Jurkat, Clone E6-1 (cell line): Measurements from ENCODE around the gene PTHLH.

Source experiments
- DNase-seq: peaks from one replicate; pipeline ENCODE4 v3.0.0-alpha.2; 2011; ENCODE audit warnings: low read depth, low spot score
- H3K4me3 ChIP-seq: 2 replicates; pipeline ENCODE4 v1.5.1; 2011; ENCODE audit warnings: mild to moderate bottlenecking, low read length, control low read depth, moderate library complexity

Gene PTHLH

DNA sequence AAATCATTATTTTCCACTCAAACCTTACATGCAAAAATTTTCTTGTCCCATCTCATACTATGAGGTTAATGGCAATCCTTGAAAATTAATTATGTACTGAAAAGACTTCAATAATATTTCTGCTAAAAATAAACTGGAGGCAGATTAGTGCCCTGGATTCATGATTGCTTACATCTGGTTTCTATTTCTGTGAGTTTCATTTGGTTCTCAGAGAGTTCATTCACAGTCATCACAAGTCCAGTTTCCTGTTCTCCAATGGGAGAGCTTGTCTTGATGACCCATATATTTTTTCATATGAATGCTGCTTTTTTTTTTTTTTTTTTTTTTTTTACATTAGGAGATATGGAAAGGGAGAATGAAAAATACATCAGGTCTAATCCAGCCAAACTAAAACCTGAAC is 6.6 kb upstream of the PTHLH start:
- no peak overlapping the region for H3K4me3 ChIP-seq
- no peak for DNase-seq

DNA sequence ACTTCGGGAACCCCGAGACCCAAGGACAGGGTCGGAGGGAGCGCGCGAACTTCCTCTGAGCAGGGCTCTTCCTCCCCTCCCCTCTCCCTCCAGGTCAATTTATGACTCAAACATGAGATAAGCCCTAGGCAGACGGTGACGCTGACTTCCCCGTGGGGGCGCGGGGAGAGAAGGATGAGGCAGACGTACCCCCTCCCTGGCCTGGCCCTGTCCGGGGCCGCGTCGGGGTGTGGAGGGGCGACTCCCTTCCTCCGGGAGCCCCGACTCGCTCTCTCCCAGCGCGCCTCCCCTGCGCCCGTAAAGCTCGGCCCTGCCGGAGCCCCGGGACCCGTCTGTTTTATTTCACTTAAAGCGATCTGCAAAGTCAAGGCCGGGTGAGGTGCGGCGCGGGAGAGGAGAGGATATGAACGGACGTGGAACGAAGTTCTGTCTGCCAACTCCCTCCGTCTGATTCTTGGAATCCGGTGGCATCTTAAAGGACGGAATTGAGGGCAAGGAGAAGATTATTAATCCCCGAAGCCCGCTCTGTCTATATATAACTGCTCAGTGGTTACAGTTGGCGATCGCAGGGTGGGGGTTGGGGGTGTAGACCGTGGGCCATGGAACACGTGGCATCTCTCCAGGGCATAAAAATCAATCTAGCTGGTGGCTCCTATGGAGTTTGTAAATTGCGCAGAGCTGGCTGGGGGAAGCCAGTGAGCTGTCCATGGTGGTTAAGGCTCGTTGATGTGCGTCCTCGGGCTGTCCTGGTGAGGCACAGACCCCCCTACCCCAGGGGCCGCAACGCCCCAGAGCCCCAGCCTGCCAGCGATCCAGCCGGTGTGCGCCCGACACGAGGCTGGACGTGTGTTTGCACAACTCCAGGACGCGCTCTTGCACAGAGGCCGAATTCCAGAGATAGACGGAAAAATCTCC is 2.9 kb upstream of the PTHLH start:
- no peak overlapping the region for H3K4me3 ChIP-seq
- DNase-seq = no peak

DNA sequence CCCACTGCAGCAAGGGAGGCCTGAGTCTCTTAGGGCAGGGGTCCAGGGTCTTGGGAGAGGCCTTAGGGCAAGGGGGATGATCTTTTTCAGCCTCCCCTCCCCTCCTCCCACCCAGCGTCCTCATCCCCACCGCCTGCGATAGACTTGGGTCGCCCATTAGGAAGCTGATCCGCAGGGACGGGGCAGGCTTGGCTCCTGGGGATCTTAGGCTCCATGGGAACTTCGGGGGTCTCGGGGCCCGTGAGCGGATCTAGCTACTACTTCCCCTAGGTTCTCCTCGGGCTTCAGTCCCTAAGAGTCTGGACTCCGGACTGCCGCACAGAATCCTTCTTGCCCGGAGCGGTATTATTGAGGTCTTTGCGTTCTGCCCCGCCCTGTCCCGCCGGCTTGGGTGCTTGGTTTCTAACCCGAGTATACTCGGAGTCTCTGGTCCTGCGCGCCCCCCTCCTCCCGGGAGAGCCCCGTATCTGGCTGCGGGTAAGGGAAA is 2.2 kb upstream of the PTHLH start:
- H3K4me3 ChIP-seq = no peak overlapping the region
- DNase-seq = no peak

DNA sequence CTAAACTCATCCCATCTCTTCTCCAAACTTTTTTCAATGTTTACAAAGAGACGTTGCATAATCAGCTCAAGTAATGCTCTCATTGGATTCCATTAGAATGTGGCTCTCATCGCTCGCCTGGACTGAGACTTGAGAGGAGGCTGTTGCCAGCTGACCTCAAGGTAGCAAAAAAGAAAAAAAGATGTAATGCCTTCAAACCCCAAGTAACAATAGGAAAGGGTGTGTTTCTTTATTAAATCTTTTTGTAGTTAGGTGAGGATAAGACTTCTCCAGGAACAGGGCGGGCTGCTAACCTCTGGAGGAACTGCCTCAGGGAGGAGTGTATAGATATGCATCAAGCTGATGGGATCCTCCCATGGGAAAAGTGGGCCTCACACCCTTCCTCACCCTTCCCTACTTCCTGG is 956 bp upstream of the PTHLH start:
- DNase-seq = no peak
- H3K4me3 ChIP-seq = no peak overlapping the region

DNA sequence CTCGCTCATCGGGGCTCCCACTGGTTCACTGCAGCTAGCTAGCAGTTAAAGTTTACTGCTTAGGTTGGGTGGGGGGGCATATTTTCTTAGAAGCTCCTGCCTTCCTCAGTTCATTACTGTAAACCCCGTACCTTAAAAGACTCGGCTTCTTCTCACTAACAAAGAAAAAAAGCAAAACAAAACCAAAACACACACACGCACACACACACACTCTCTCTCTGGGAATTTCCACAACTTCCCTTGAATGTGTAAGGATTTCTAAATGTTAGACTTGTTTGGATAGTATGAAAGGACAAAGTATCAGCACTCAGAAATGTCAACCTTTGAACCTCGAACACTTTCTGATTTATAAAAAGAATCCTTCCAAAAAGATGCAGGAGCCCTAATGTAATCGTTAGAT is 927 bp downstream of the PTHLH start:
- no peak for DNase-seq
- no peak overlapping the region for H3K4me3 ChIP-seq

DNA sequence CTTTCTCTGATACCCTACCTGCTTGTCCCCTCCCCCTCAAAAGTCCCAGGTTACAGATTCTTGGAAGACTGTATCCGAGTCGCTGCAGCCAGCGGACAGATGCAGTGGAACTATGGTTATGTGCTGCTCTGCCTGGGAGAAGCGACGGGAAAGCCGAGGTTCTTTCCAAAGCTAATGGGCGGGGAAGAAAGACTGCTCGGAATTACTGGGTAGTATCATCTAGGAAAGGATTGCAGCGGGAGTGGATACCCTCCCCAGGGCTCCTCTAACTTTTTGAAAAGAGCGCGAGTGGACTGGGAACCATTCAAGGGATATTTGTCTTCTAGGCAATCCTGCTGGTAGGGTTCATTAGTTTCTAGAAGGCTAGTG is 1.4 kb downstream of the PTHLH start:
- no peak for DNase-seq
- no peak overlapping the region for H3K4me3 ChIP-seq

DNA sequence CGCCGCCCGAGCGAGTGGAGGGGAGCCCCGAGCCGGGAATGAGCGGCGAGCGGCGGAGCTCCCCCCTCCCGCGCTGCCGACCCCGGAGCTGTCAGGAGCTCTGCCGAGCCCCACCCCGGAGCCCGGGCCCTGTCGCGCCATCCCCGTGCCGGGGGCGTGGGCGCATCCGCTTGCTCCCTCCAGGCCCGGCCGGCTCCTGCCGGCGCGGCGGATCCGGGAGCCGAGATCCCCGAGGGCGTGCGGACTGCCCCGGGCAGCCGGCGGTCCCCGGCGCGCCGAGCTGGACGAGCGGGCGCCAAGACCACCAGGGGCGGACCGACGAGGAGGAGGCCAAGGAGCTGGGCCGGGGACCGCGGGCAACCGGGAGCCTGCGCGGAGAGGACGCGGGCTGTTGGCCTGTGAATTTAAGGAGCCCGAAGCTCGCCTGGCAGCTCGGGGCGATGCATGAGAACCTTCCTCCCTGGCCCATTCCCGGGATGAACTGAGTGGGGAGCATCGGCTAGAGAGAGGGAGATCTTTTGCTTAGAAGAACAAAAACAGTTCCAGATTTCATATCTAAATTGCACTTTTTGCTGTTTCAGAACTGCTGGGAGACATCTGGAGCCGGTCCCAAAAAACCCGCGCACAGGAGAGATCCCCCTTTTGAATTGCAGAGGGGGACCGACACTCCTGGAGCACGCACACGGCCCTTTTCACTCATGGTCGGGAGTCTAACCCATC is 2.0 kb downstream of the PTHLH start:
- H3K4me3 ChIP-seq = no peak overlapping the region
- DNase-seq = no peak

DNA sequence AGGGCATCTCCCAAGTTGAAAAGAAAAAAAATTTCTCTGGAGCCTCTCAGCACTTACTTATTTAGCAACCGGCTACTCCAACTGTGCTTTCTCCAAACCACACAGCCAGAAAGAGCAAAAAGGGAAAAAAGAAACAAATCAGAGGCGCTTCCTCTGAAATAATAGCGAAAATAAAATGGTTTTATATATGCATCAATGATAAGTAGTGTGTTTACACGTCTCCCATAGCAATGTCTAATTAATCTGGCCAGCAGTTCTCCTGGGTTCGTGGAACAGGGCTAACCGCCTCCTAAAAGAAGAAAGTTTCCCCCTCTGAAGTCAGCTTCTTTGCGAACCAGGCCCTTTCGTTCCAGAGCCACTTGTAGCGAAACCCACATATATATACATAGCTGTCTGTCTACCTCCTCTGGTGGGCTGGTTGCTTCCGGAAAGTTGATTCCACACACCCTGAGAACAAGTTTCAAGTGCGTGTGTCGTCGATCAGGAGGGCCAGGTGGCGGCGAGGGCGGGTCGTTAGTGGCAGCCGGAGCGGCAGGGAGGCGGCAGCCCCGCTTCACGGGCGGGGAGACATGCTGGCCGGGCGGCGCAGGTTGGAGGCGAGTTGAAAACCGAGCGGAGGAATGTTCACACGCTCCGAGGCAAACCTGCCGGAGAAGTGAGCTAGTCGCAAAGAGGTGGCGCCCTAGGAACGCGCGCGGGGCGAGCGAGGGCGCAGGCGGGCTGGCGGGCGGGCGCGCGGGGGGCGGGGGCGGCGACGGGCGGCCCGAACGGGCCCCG is 2.7 kb downstream of the PTHLH start:
- DNase-seq = peak; percentile 29
- peak overlapping the region; percentile 31 for H3K4me3 ChIP-seq

DNA sequence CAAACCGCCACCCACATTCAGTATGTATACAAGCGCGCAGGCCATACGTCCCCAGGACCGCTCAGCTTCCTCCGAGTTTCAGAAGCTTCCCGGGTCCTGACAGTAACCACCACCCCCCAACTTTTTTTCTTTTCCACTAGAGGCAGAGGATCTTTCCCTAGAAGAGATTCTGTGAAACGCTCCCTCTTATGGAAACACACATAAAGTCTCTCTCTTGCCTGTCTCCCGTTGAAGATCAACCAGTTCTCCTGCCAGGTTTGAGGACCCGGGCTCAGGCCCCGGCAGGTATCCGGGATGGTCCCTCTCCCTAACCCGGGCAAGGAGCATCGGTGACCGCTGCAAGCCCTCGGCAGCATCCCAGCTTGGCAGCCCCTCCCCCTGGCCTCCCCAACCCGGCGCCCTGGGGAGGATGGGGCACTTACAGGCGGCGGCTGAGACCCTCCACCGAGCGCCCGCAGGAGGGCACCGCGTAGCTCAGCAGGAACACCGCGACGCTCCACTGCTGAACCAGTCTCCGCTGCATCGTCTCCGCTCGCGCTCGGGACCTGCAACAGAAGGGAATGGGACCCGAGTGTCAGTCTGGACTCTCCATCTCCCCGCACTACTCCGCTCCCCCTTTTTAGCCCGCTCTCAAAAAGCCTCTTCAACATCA is 3.4 kb downstream of the PTHLH start:
- H3K4me3 ChIP-seq = no peak overlapping the region
- no peak for DNase-seq

DNA sequence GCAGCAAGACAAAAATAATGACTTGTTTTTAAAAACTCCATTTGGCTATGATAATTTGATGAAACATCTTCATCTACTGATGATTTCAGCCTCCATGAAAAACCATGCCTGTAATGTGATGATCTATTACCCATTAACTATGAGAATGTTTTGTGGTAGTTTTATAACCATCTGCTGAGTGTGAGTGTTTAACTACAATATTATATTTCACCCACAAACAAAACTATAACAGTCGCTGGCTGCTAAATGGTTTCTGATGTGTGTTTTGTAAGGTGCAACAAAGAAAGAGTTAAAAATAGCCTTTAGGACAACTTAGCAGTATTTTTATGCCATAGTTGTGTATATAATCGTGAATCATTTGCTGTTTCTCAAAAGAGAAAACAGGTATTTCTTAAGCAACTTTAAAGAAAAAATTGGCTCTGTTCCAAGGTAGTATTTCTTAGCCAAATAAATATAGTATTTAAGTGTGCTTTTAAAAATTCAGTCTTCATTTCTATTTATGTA is 4.9 kb downstream of the PTHLH start:
- no peak for DNase-seq
- no peak overlapping the region for H3K4me3 ChIP-seq

DNA sequence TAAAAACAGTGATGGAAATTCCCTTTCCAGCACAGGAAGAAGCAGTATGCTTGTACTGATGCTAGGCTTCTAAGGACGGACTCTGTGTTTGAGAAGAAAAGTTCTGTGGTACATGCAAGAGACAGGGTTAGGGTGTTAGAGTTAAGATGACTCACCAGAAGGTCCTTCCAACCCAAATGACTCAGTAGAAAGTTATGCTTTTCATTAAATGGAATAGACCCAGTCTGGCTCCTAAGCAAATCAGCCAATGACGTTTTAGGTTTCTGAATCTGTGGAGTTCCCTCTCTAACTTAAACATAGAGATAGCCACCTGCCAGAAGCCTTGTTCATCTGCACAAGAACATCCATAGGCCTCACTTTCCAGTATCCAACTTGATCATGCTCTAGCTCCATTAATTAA is 5.7 kb downstream of the PTHLH start:
- no peak overlapping the region for H3K4me3 ChIP-seq
- DNase-seq = no peak

DNA sequence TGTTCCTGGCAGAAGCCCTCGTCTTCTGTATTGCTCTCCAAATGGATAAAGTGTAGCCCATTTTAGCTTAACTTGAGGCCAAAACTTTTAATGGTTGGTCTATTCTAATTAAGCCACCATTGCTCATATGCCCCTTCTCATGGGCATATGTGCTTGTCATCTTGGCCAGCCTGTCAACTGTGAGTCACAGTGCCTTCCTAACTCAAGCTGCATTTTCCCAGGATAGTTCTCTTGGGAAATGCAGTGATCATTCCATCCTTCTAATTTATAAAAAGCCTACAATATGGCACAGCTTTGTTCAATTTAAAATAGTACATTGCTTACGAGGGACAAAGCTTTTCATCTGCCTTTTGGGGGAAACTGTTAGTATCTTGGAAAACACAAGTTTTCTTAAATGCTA is 6.6 kb downstream of the PTHLH start:
- H3K4me3 ChIP-seq = no peak overlapping the region
- DNase-seq = no peak

DNA sequence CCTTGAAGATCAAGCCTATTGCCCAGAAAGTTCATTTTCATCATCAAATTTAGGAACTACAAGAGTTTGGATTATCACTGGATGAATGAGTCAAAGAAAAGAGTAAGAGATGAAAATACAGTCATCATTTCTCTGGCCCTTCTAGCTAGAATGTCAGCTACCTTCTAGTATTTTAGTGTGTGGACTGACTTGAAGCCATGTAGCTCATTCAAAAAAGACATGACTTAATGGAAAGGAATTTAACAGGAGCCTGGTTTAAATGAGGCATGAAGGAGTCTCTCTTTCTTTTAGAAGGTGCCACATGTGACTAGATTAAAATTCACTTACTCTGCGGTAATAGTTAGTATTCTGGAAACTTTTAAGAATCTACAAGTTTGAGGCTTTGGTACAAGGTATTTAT is 7.1 kb downstream of the PTHLH start:
- no peak for DNase-seq

DNA sequence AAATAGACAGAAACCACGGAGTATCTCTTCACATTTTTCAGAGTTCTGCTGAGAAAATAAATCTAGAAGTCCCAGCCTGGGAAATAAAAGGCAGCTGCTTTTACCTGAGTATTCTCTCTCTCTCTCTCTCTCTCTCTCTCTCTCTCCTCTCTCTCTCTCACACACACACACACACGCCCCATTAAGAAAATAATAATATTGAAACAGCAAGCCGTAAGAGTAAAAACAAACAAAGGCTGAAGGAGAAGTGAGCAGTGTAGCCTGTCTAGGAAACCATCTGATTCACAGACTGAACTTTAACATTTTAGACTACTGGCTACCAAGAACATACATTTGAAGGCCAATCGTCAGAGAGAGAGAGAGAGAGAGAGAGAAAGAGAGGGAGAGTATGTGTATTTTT is 8.4 kb downstream of the PTHLH start:
- DNase-seq = no peak
- no peak overlapping the region for H3K4me3 ChIP-seq

More for the DNA sequence above, 7.1 kb downstream of the PTHLH start:
- no peak overlapping the region for H3K4me3 ChIP-seq

DNA sequence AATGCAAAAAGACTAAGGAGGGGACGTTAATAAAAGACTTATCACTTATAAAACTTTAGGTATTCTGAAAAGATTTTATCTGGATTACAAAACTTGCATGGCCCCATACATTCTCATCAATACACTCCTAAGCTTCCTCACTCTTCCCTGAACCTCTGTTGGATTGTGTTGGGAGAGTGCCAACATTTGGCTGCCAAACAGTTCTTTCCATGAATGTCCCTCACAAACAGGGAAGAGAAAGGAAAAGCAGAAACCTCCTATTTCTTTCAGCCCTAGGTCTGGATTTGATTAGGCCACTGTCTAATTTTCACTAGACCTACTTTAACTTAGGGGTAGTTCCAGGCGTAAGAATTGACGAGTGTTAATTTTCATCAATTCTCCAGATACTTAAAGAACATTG is 11.7 kb downstream of the PTHLH start:
- no peak for DNase-seq
- no peak overlapping the region for H3K4me3 ChIP-seq

DNA sequence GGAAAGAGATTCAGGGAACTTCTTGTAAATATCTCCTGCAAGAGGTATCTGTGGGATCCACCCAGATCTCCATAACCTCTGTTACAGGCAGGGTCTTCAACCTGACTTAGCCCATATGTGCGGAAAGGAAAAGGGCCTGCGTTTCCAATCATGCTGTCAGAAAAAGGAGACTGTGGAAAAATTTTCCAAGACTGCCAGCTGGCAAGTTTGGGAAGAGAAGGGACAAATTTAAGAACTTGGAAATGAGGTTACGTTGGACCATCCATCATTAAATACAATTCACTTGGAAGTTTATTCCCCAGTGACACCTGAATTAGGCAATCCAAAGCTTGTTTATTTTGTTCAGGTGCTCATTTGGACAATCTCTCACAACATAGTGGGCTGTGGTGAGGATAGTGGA is 13.9 kb downstream of the PTHLH start:
- no peak for DNase-seq
- no peak overlapping the region for H3K4me3 ChIP-seq

DNA sequence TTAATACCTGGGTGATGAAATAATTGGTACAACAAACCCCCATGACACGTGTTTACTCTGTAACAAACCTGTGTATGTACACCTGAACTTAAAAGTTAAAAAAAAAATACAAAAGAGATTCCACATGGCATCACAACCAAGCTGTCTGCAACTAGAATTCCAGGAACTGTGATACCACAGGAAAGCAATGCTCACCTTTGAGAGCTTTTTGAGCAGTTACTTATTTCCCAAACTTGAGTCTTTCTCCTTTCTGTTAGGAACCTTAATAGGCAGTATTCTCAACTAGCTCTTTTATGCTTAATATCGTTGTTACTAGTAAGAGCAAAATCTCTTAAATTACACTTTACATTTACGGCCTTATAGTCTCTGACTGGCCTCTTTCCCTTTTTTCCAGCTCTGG is 15.2 kb downstream of the PTHLH start:
- no peak for DNase-seq
- H3K4me3 ChIP-seq = no peak overlapping the region

DNA sequence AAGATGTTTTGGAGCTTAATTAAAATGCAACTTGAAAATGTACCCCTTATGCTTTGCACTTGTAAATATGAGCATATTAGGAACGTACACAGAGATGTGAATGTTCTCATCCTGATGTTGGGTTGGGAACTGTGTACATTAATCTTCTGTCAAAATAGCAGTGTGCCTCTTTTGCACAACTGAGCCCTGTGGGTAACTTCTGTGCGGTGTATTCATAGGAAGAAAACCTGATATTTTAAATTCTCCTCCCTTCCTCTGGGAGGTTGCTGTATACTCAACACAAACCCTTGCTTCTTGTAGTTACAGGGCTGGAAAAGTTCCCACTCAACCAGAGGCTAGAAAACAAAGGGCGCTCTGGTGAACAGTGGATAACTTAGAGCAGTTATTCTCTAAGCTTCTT is 18.7 kb downstream of the PTHLH start:
- DNase-seq = no peak
- no peak overlapping the region for H3K4me3 ChIP-seq

DNA sequence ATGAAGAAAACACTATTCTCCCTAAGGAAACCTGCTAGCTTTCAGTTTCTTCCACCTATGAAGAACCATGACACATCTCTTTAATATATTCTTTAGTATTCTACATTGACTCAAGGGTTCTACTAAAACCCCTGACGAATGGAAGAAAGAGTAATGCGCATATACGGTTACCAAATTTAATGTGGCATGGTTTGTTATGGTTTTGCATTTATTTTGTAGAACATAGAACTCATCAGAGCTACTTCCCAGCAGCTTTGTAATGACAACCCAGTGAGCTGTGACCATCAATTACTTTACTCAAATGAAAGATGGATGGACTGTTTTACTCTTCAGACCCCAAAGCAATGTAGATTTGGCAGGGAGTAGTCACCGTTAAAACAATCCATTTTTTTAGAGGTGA is 19.2 kb downstream of the PTHLH start:
- no peak for DNase-seq

More for the DNA sequence above, 19.2 kb downstream of the PTHLH start:
- no peak overlapping the region for H3K4me3 ChIP-seq
